ENCODE measurements around the gene TMEM117. TPM values are rescaled to one million over a fixed set of nuclear protein-coding genes. Genes with fewer than 3 reads are reported as not detected.

The TMEM117 gene
- total and polyA plus RNA-seq, 10 of the 15 experiments (the other 5 are each of a cell fraction or from before 2014, with no cell fraction given) = 3.1 to 8.2 (median 6.1) TPM

DNA sequence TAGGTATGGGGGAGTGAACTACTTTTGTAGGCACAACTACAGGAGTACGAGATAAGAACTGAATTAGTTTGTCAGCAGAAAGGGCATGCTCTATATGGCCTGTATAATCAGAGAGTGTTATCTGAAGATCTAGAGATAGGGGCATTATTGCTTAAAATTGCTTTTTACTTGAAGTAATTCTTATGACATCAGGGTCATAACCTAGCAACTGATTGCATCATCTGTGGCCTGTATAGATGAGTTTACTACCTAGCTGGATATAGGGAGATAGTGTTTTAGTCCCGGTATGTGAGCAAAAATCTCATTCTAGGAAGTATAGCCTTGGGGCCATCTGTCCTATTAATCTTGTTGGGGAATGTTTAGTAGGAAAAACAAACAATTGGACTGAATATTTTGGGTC lies 142.7 kb downstream of the TMEM117 start:
- Histone ChIP-seq H3K36me3 (ENCODE audit: control insufficient read depth in 2 of 2, insufficient read depth in 2 of 2, low read length in 1 of 2) (no peaks in the 10 kb centered on the region), H3K4me1 (ENCODE audit: control insufficient read depth, insufficient read depth, low read length) (no peaks in the 10 kb centered on the region), H3K9ac (ENCODE audit: control insufficient read depth, insufficient read depth, low read length) (no peak overlapping the region), H3K27me3 (replicated peaks in 1 of 2; ENCODE audit: control insufficient read depth in 2 of 2, insufficient read depth in 2 of 2, low read length in 1 of 2) (no peaks in the 10 kb centered on the region), H4K20me1 (ENCODE audit: control insufficient read depth, insufficient read depth) (no peaks in the 10 kb centered on the region), H3K4me2 (ENCODE audit: control insufficient read depth, insufficient read depth) (no peak overlapping the region), H3K4me3 (no peak overlapping the region), H3K79me2 (ENCODE audit: control insufficient read depth, insufficient read depth, low read length) (no peaks in the 10 kb centered on the region), H3K9me3 (replicated peaks; ENCODE audit: control insufficient read depth, insufficient read depth, low read length) (no peaks in the 10 kb centered on the region), H2AFZ (ENCODE audit: control insufficient read depth, low read depth, low read length) (no peak overlapping the region), H3K27ac (ENCODE audit: control insufficient read depth, insufficient read depth) (no peak overlapping the region)
- DNase-seq (ENCODE audit: low read depth, low spot score) = no peak
- no peak for FAIRE-seq
- no peak for ATAC-seq
- in situ Hi-C loops (cut with MboI) (no loop called here), intact Hi-C loops (cut with micrococcal nuclease; ENCODE audit: unreplicated experiment) (no loop called here)
- BruUV-seq (replicated peaks) = no TSS peak
- POLR2A ChIA-PET = no interaction called here
- SMC1A ChIA-PET (ENCODE audit: uncharacterized antibody, unreplicated experiment) = no interaction called here
- 100% methylated on average over 2 of the region's 2 CpGs for WGBS (ENCODE audit: insufficient coverage, insufficient replicate concordance, low lambda C conversion rate, missing lambda C conversion rate)
- TF ChIP-seq CHD4 (IDR thresholded peaks at IDR 0.05) (no peak), YY1 (IDR thresholded peaks at IDR 0.05; ENCODE audit: low read depth, low read length) (no peak), BHLHE40 (IDR thresholded peaks at IDR 0.05; ENCODE audit: borderline replicate concordance in 1 of 2, low read depth in 2 of 2, low read length in 1 of 2) (no peak), ZSCAN29 (IDR thresholded peaks at IDR 0.05) (no peak), STAT3 (IDR thresholded peaks at IDR 0.05; ENCODE audit: low read depth, low read length) (no peak), MEF2B (IDR thresholded peaks at IDR 0.05; ENCODE audit: partially characterized antibody, poor library complexity, severe bottlenecking) (no peak), HDAC6 (IDR thresholded peaks at IDR 0.05; ENCODE audit: unreplicated experiment) (no peak), SMAD1 (IDR thresholded peaks at IDR 0.05; ENCODE audit: low read depth, partially characterized antibody) (no peak), ZBED1 (IDR thresholded peaks at IDR 0.05; ENCODE audit: borderline replicate concordance) (no peak), JUNB (IDR thresholded peaks at IDR 0.05) (no peak), FOXK2 (IDR thresholded peaks at IDR 0.05) (no peak), MXI1 (IDR thresholded peaks at IDR 0.05; ENCODE audit: low read depth, low read length) (no peak), EED (IDR thresholded peaks at IDR 0.05; ENCODE audit: low read depth) (no peak), BCL11A (IDR thresholded peaks at IDR 0.05; ENCODE audit: low read depth, low read length) (no peak), PML (IDR thresholded peaks at IDR 0.05; ENCODE audit: low read length) (no peak)
- TF ChIP-seq, protein P1, sequence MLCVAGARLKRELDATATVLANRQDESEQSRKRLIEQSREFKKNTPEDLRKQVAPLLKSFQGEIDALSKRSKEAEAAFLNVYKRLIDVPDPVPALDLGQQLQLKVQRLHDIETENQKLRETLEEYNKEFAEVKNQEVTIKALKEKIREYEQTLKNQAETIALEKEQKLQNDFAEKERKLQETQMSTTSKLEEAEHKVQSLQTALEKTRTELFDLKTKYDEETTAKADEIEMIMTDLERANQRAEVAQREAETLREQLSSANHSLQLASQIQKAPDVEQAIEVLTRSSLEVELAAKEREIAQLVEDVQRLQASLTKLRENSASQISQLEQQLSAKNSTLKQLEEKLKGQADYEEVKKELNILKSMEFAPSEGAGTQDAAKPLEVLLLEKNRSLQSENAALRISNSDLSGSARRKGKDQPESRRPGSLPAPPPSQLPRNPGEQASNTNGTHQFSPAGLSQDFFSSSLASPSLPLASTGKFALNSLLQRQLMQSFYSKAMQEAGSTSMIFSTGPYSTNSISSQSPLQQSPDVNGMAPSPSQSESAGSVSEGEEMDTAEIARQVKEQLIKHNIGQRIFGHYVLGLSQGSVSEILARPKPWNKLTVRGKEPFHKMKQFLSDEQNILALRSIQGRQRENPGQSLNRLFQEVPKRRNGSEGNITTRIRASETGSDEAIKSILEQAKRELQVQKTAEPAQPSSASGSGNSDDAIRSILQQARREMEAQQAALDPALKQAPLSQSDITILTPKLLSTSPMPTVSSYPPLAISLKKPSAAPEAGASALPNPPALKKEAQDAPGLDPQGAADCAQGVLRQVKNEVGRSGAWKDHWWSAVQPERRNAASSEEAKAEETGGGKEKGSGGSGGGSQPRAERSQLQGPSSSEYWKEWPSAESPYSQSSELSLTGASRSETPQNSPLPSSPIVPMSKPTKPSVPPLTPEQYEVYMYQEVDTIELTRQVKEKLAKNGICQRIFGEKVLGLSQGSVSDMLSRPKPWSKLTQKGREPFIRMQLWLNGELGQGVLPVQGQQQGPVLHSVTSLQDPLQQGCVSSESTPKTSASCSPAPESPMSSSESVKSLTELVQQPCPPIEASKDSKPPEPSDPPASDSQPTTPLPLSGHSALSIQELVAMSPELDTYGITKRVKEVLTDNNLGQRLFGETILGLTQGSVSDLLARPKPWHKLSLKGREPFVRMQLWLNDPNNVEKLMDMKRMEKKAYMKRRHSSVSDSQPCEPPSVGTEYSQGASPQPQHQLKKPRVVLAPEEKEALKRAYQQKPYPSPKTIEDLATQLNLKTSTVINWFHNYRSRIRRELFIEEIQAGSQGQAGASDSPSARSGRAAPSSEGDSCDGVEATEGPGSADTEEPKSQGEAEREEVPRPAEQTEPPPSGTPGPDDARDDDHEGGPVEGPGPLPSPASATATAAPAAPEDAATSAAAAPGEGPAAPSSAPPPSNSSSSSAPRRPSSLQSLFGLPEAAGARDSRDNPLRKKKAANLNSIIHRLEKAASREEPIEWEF (IDR thresholded peaks at IDR 0.05; ENCODE audit: insufficient replicate concordance, low read depth, low read length) = no peak
- TF ChIP-seq, protein P2, sequence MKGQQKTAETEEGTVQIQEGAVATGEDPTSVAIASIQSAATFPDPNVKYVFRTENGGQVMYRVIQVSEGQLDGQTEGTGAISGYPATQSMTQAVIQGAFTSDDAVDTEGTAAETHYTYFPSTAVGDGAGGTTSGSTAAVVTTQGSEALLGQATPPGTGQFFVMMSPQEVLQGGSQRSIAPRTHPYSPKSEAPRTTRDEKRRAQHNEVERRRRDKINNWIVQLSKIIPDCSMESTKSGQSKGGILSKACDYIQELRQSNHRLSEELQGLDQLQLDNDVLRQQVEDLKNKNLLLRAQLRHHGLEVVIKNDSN (IDR thresholded peaks at IDR 0.05; ENCODE audit: borderline replicate concordance, extremely low read length, insufficient read depth, low read depth, low read length) = no peak
- TF ChIP-seq, protein P3, sequence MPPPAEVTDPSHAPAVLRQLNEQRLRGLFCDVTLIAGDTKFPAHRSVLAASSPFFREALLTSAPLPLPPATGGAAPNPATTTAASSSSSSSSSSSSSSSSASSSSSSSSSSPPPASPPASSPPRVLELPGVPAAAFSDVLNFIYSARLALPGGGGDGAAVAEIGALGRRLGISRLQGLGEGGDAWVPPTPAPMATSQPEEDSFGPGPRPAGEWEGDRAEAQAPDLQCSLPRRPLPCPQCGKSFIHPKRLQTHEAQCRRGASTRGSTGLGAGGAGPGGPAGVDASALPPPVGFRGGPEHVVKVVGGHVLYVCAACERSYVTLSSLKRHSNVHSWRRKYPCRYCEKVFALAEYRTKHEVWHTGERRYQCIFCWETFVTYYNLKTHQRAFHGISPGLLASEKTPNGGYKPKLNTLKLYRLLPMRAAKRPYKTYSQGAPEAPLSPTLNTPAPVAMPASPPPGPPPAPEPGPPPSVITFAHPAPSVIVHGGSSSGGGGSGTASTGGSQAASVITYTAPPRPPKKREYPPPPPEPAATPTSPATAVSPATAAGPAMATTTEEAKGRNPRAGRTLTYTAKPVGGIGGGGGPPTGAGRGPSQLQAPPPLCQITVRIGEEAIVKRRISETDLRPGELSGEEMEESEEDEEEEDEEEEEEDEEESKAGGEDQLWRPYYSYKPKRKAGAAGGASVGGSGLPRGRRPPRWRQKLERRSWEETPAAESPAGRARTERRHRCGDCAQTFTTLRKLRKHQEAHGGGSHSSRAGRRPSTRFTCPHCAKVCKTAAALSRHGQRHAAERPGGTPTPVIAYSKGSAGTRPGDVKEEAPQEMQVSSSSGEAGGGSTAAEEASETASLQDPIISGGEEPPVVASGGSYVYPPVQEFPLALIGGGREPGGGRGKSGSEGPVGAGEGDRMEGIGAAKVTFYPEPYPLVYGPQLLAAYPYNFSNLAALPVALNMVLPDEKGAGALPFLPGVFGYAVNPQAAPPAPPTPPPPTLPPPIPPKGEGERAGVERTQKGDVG (CRISPR knock-in tag; IDR thresholded peaks at IDR 0.05) = no peak
- RAD21 ChIA-PET (ENCODE audit: unreplicated experiment) = no interaction called here
- CTCF ChIA-PET = interaction anchor here (1.0 kb wide), 1 partner anchor 540 kb away, joined by 3 read pairs; no protein-coding TSS in a partner anchor
